Stimulated activated CD8-positive, alpha-beta memory T cell treated with anti-CD3 and anti-CD28 coated beads, Interleukin-12 subunit alpha, Interleukin-12 subunit beta, amount 100 ng/mL, for 24 hours (primary cell): Measurements from ENCODE around the gene SLC1A7.

Source experiments
- DNase-seq: peaks from one replicate; pipeline ENCODE4 v3.0.0-alpha.2; 2020; ENCODE audit errors: extremely low read depth

Gene SLC1A7

GRCh38 chr1:53134042-53134485 lies 8.4 kb downstream of the SLC1A7 start:
- DNase-seq = no peak

- no peak for DNase-seq
Observed at GRCh38 chr1:53133261-53134041, 9.0 kb downstream of the SLC1A7 start.

GRCh38 chr1:53132176-53132575 lies 10.3 kb downstream of the SLC1A7 start:
- no peak for DNase-seq

- no peak for DNase-seq
Observed at GRCh38 chr1:53131590-53131938, 10.9 kb downstream of the SLC1A7 start.

- DNase-seq = no peak
Observed at GRCh38 chr1:53130878-53131589, 11.4 kb downstream of the SLC1A7 start.

GRCh38 chr1:53130598-53130877 lies 11.9 kb downstream of the SLC1A7 start:
- no peak for DNase-seq

GRCh38 chr1:53129891-53130597 lies 12.4 kb downstream of the SLC1A7 start:
- no peak for DNase-seq

- DNase-seq = no peak
Observed at GRCh38 chr1:53128401-53128800, 14.0 kb downstream of the SLC1A7 start.

- no peak for DNase-seq
Observed at GRCh38 chr1:53127546-53127945, 14.9 kb downstream of the SLC1A7 start.

GRCh38 chr1:53126495-53126894 lies 15.9 kb downstream of the SLC1A7 start:
- DNase-seq = no peak

- DNase-seq = no peak
Observed at GRCh38 chr1:53125623-53126360, 16.6 kb downstream of the SLC1A7 start.

GRCh38 chr1:53125122-53125521 lies 17.3 kb downstream of the SLC1A7 start:
- no peak for DNase-seq

- no peak for DNase-seq
Observed at GRCh38 chr1:53123453-53124140, 18.8 kb downstream of the SLC1A7 start.

GRCh38 chr1:53122961-53123413 lies 19.5 kb downstream of the SLC1A7 start:
- no peak for DNase-seq

GRCh38 chr1:53122201-53122885 lies 20.1 kb downstream of the SLC1A7 start:
- DNase-seq = no peak

- DNase-seq = no peak
Observed at GRCh38 chr1:53121319-53122172, 20.9 kb downstream of the SLC1A7 start.

GRCh38 chr1:53120659-53121058 lies 21.8 kb downstream of the SLC1A7 start:
- no peak for DNase-seq

GRCh38 chr1:53117836-53118235 lies 24.6 kb downstream of the SLC1A7 start:
- DNase-seq = no peak

GRCh38 chr1:53116933-53117600 lies 25.4 kb downstream of the SLC1A7 start:
- no peak for DNase-seq
